ENCODE results near the gene GRM8. TPM values are rescaled to one million over a fixed set of nuclear protein-coding genes. Genes with fewer than 3 reads are reported as not detected.
"Not testable (repeated sequence)": the region's sequence is repeated elsewhere in the genome, so short reads cannot be mapped to it uniquely, and the experiment has no call there.

The GRM8 gene
- polyA plus RNA-seq, 1 donor: 0.04 TPM

- WGBS (ENCODE audit: insufficient coverage, low lambda C conversion rate): 67% methylated on average over 1 of the region's 4 CpGs
- not testable (repeated sequence) for H3K27ac ChIP-seq (ENCODE audit: low read length); H3K4me1 ChIP-seq (ENCODE audit: control insufficient read depth, insufficient read depth, low read length); H3K9me3 ChIP-seq (ENCODE audit: control insufficient read depth, low read depth, low read length); H3K27me3 ChIP-seq (ENCODE audit: control insufficient read depth, insufficient read depth, low read length); DNase-seq; H3K4me3 ChIP-seq (ENCODE audit: low read length); H3K36me3 ChIP-seq (ENCODE audit: control insufficient read depth, insufficient read depth, low read length)
Observed at GRCh38 chr7:126887560-126887959, 365.2 kb downstream of the GRM8 start.

GRCh38 chr7:126882730-126883129 is 370.0 kb downstream of the GRM8 start:
- not testable (repeated sequence) for H3K9me3 ChIP-seq (ENCODE audit: control insufficient read depth, low read depth, low read length); H3K27ac ChIP-seq (ENCODE audit: low read length); H3K4me3 ChIP-seq (ENCODE audit: low read length); H3K27me3 ChIP-seq (ENCODE audit: control insufficient read depth, insufficient read depth, low read length); DNase-seq; H3K4me1 ChIP-seq (ENCODE audit: control insufficient read depth, insufficient read depth, low read length); H3K36me3 ChIP-seq (ENCODE audit: control insufficient read depth, insufficient read depth, low read length)
- no CpG with 5 or more reads among the region's 1 CpG for WGBS (ENCODE audit: insufficient coverage, low lambda C conversion rate)

GRCh38 chr7:126881908-126882307 is 370.8 kb downstream of the GRM8 start:
- 100% methylated on average over 1 of the region's 2 CpGs for WGBS (ENCODE audit: insufficient coverage, low lambda C conversion rate)
- H3K9me3 ChIP-seq (ENCODE audit: control insufficient read depth, low read depth, low read length); DNase-seq; H3K27ac ChIP-seq (ENCODE audit: low read length); H3K27me3 ChIP-seq (ENCODE audit: control insufficient read depth, insufficient read depth, low read length); H3K36me3 ChIP-seq (ENCODE audit: control insufficient read depth, insufficient read depth, low read length); H3K4me1 ChIP-seq (ENCODE audit: control insufficient read depth, insufficient read depth, low read length); H3K4me3 ChIP-seq (ENCODE audit: low read length): not testable (repeated sequence)

GRCh38 chr7:126881315-126881714 is 371.4 kb downstream of the GRM8 start:
- DNase-seq: no peak
- Histone ChIP-seq H3K9me3 (ENCODE audit: control insufficient read depth, low read depth, low read length) (no peaks in the 10 kb centered on the region), H3K36me3 (ENCODE audit: control insufficient read depth, insufficient read depth, low read length) (no peaks in the 10 kb centered on the region), H3K27ac (ENCODE audit: low read length) (no peak overlapping the region), H3K4me3 (ENCODE audit: low read length) (no peak overlapping the region), H3K27me3 (ENCODE audit: control insufficient read depth, insufficient read depth, low read length) (no peaks in the 10 kb centered on the region), H3K4me1 (ENCODE audit: control insufficient read depth, insufficient read depth, low read length) (no peaks in the 10 kb centered on the region)
- WGBS (ENCODE audit: insufficient coverage, low lambda C conversion rate): no CpG with 5 or more reads among the region's 4 CpGs

DNA sequence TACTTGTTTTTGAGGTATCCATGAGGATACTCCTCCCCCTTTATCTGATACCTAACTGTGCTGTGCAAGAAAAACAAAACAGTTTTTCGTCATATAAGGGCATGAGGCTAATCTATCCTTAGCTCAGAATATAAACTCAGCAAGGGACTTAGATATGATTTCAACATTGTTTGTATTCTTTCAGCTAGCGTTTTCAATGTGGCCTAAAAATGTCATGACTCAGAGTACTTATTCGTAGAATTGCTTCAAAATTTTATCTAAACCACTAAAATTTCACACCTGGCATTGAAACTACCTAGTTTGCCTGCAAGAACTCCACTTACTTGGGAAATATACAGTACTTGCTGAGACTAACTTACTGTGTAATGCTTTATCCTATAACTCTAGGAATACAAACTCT is 376.2 kb downstream of the GRM8 start:
- not testable (repeated sequence) for DNase-seq; H3K9me3 ChIP-seq (ENCODE audit: control insufficient read depth, low read depth, low read length); H3K4me3 ChIP-seq (ENCODE audit: low read length); H3K27me3 ChIP-seq (ENCODE audit: control insufficient read depth, insufficient read depth, low read length); H3K4me1 ChIP-seq (ENCODE audit: control insufficient read depth, insufficient read depth, low read length); H3K27ac ChIP-seq (ENCODE audit: low read length); H3K36me3 ChIP-seq (ENCODE audit: control insufficient read depth, insufficient read depth, low read length)
- WGBS (ENCODE audit: insufficient coverage, low lambda C conversion rate): no CpG with 5 or more reads among the region's 3 CpGs

DNA sequence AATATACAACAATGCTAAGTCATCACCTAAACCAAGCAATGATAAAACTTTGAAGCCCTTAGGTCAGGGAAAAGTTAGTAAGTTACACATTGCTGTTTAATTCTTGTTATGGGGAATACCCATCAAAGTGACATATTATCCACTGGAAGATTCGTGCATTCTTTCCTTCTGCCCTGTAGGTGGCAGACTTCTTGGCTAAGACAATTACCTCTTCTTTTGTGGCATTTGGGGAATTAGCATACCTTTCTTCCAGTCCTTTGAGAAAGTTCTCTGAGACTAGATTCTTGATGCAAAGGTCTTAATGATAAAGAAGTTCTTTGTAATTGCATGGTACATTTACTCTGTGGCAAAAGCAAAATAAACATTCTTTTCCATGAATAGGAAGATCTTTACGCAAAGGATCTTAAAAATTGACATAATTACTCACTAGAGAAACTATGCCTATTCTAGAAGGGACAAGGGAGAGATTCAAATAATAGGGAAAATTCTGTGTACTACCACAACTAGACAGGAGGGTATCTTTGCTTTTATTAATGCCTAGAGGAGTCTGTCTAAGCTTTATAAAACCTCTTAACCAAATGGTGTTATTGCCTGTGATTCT is 395.9 kb downstream of the GRM8 start:
- Histone ChIP-seq H3K36me3 (ENCODE audit: control insufficient read depth, insufficient read depth, low read length) (no peaks in the 10 kb centered on the region), H3K9me3 (ENCODE audit: control insufficient read depth, low read depth, low read length) (no peaks in the 10 kb centered on the region), H3K4me1 (ENCODE audit: control insufficient read depth, insufficient read depth, low read length) (no peaks in the 10 kb centered on the region), H3K27me3 (ENCODE audit: control insufficient read depth, insufficient read depth, low read length) (no peaks in the 10 kb centered on the region), H3K27ac (ENCODE audit: low read length) (no peak overlapping the region), H3K4me3 (ENCODE audit: low read length) (no peak overlapping the region)
- WGBS (ENCODE audit: insufficient coverage, low lambda C conversion rate): 60% methylated on average over 2 of the region's 2 CpGs
- DNase-seq: peak in 1 of 2 donors; percentile 2

DNA sequence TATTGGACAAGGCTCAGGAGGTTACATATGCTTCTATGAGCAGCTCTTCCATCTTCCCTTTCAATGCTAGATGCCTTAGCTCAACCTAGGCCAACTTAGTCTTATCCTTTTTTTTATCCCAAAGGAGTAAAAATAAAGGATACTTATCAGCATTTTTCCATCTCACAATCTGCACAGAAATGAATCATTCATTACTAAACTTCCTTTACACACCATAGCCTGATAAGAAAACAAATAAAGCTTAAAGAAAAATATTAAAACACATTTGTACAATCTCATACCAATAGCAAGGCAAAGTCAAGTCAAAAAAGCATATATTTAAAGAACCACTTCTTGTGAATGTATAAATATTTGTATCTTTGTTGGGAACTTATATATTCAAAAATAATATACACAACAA is 407.4 kb downstream of the GRM8 start:
- H3K4me1 ChIP-seq (ENCODE audit: control insufficient read depth, insufficient read depth, low read length): no peaks in the 10 kb centered on the region
- no peak overlapping the region for H3K4me3 ChIP-seq (ENCODE audit: low read length)
- H3K9me3 ChIP-seq (ENCODE audit: control insufficient read depth, low read depth, low read length): no peaks in the 10 kb centered on the region
- H3K27ac ChIP-seq (ENCODE audit: low read length): no peak overlapping the region
- no peaks in the 10 kb centered on the region for H3K36me3 ChIP-seq (ENCODE audit: control insufficient read depth, insufficient read depth, low read length)
- H3K27me3 ChIP-seq (ENCODE audit: control insufficient read depth, insufficient read depth, low read length): no peaks in the 10 kb centered on the region
- DNase-seq: no peak

DNA sequence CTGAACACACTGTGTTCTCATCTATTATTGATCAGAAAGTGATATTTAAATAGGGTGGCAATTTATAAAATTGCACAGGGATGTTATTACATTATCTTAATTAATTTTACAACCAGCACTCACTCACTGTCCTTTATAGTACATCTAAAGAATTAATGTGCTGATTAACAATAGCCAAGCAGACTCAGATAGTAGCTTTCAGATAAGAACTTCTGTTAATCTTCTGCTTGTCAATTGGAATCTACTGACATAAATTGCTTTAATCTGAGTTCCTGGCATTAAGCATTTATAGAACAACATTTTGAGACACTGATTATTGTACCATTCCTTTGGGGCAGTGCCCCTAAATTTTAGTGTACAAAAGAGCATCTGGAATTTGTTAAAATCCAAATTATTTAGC is 408.9 kb downstream of the GRM8 start:
- no peaks in the 10 kb centered on the region for H3K9me3 ChIP-seq (ENCODE audit: control insufficient read depth, low read depth, low read length)
- H3K4me1 ChIP-seq (ENCODE audit: control insufficient read depth, insufficient read depth, low read length): no peaks in the 10 kb centered on the region
- no peaks in the 10 kb centered on the region for H3K27me3 ChIP-seq (ENCODE audit: control insufficient read depth, insufficient read depth, low read length)
- H3K27ac ChIP-seq (ENCODE audit: low read length): no peak overlapping the region
- DNase-seq: no peak
- no peaks in the 10 kb centered on the region for H3K36me3 ChIP-seq (ENCODE audit: control insufficient read depth, insufficient read depth, low read length)
- no peak overlapping the region for H3K4me3 ChIP-seq (ENCODE audit: low read length)

DNA sequence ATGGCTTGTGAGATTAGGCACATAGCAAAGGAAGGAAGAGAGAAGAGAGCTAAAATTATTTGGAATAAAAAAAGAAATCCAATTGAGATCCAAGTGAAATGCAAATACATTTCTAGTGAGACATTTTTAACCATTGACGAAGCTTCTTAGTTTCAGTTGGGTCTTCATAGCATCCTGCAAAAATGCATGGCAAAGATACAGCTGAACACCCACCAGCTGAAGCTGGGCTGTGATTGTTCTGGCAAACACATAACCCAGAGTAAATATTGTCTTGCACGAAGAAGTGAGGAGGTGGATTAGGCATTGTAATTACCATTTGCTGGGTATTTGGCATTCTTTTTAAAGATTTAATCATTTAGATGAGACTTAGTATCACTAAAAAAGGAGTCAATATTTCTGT is 409.4 kb downstream of the GRM8 start:
- WGBS (ENCODE audit: insufficient coverage, low lambda C conversion rate): no CpG with 5 or more reads among the region's 2 CpGs
- Histone ChIP-seq H3K4me1 (ENCODE audit: control insufficient read depth, insufficient read depth, low read length) (no peaks in the 10 kb centered on the region), H3K27ac (ENCODE audit: low read length) (no peak overlapping the region), H3K9me3 (ENCODE audit: control insufficient read depth, low read depth, low read length) (no peaks in the 10 kb centered on the region), H3K4me3 (ENCODE audit: low read length) (no peak overlapping the region), H3K27me3 (ENCODE audit: control insufficient read depth, insufficient read depth, low read length) (no peaks in the 10 kb centered on the region), H3K36me3 (ENCODE audit: control insufficient read depth, insufficient read depth, low read length) (no peaks in the 10 kb centered on the region)
- DNase-seq: no peak

DNA sequence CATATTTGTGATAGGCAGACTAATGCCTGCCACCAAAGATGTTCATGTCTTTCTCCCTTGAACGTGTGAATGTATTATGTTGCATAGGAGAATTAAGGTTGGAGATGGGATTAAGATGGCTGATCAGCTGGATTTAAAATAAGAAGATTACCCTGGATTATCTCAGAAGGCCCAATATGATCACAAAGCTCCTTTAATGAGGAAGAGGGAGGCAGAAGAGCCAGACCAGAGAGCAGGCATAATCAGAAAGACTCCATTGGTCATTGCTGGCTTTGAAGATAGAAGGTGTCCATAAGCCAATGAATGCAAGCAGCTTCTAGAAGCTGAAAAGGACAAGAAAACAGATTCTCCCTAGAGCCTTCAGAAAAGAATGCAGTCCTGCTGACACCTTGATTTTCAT is 410.3 kb downstream of the GRM8 start:
- H3K4me3 ChIP-seq (ENCODE audit: low read length): no peak overlapping the region
- no peaks in the 10 kb centered on the region for H3K36me3 ChIP-seq (ENCODE audit: control insufficient read depth, insufficient read depth, low read length)
- no peaks in the 10 kb centered on the region for H3K4me1 ChIP-seq (ENCODE audit: control insufficient read depth, insufficient read depth, low read length)
- no peaks in the 10 kb centered on the region for H3K9me3 ChIP-seq (ENCODE audit: control insufficient read depth, low read depth, low read length)
- H3K27me3 ChIP-seq (ENCODE audit: control insufficient read depth, insufficient read depth, low read length): no peaks in the 10 kb centered on the region
- DNase-seq: no peak
- H3K27ac ChIP-seq (ENCODE audit: low read length): no peak overlapping the region
- no CpG with 5 or more reads among the region's 1 CpG for WGBS (ENCODE audit: insufficient coverage, low lambda C conversion rate)

DNA sequence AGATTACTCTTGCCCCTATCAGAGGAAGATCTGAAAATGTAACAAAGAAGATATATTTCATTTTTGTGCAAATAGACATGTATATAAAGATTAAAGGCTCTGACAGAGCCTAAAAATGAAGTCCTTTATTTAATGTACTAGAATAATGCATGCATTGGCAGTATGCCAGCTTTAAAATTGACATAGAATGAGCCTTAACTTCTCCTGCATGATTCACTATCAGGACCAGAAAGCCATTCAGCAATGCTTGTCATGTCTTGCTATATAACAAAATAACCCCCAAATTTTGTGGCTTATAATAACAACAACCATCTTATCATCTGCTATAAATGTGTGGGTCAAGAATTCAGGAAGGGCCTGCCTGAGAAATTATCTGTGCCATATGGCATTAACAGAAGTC is 411.9 kb downstream of the GRM8 start:
- H3K9me3 ChIP-seq (ENCODE audit: control insufficient read depth, low read depth, low read length): no peaks in the 10 kb centered on the region
- no peak overlapping the region for H3K27ac ChIP-seq (ENCODE audit: low read length)
- DNase-seq: no peak
- H3K36me3 ChIP-seq (ENCODE audit: control insufficient read depth, insufficient read depth, low read length): no peaks in the 10 kb centered on the region
- no peak overlapping the region for H3K4me3 ChIP-seq (ENCODE audit: low read length)
- H3K4me1 ChIP-seq (ENCODE audit: control insufficient read depth, insufficient read depth, low read length): no peaks in the 10 kb centered on the region
- no peaks in the 10 kb centered on the region for H3K27me3 ChIP-seq (ENCODE audit: control insufficient read depth, insufficient read depth, low read length)
